C4-2B (cell line): Measurements from ENCODE around the gene DZIP1L.

Experiments
- ZFX ChIP-seq: fragments of 450-650 bp; IDR thresholded peaks from 2 replicates; pipeline ENCODE4 v1.6.1; 2017
- TF ChIP-seq, protein P1 (sequence below): fragments of 450-650 bp; conservative IDR thresholded peaks from 2 replicates; pipeline ENCODE4 v1.5.1; 2017; ENCODE audit warnings: mild to moderate bottlenecking

DNA sequence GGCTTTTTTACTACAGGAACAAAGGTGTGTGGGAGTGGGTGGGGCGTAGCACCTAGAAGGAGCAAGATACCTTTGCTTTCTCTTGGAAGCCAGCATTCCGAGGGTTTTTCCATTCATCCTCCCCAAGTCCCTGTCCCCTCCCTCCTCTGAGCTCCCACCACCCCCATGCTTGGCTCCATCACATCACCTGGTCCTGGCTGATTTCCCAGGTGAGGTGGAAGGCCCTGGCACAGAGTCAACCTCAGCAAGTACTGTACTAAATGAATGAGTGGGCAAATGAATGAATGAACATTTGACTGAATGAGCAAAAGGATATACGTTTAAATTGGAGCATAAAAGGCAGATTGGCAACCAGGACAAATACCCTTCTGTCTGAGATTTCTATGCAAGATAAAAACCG lies 45.4 kb downstream of the DZIP1L start:
- TF ChIP-seq, protein P1, sequence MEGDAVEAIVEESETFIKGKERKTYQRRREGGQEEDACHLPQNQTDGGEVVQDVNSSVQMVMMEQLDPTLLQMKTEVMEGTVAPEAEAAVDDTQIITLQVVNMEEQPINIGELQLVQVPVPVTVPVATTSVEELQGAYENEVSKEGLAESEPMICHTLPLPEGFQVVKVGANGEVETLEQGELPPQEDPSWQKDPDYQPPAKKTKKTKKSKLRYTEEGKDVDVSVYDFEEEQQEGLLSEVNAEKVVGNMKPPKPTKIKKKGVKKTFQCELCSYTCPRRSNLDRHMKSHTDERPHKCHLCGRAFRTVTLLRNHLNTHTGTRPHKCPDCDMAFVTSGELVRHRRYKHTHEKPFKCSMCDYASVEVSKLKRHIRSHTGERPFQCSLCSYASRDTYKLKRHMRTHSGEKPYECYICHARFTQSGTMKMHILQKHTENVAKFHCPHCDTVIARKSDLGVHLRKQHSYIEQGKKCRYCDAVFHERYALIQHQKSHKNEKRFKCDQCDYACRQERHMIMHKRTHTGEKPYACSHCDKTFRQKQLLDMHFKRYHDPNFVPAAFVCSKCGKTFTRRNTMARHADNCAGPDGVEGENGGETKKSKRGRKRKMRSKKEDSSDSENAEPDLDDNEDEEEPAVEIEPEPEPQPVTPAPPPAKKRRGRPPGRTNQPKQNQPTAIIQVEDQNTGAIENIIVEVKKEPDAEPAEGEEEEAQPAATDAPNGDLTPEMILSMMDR: no peak
- TF ChIP-seq ZFX: no peak
